Neuronal stem cell (in vitro differentiated cells): ENCODE data around the gene S100A6.

Experiments used
- DNase-seq: peaks from one replicate; pipeline ENCODE4 v3.0.0-alpha.2; 2013; ENCODE audit warnings: low spot score
- H2AFZ ChIP-seq: one replicate; pipeline ENCODE4 v1.6.1; 2013; ENCODE audit warnings: mild to moderate bottlenecking, low read length, inconsistent platforms
- H2AK5ac ChIP-seq: 2 replicates; pipeline ENCODE4 v1.6.1; 2013; ENCODE audit warnings: low read depth, mild to moderate bottlenecking, inconsistent platforms, low read length, moderate library complexity, mixed read lengths
- H2BK120ac ChIP-seq: 2 replicates; pipeline ENCODE4 v1.6.1; 2013; ENCODE audit warnings: low read depth, mild to moderate bottlenecking, inconsistent platforms, low read length, moderate library complexity, mixed read lengths
- H2BK12ac ChIP-seq: one replicate; pipeline ENCODE4 v1.6.1; 2013; ENCODE audit warnings: low read length, inconsistent platforms
- H2BK15ac ChIP-seq: 2 replicates; pipeline ENCODE4 v1.6.1; 2013; ENCODE audit warnings: mild to moderate bottlenecking, low read length, inconsistent platforms, mixed read lengths
- H2BK5ac ChIP-seq: one replicate; pipeline ENCODE4 v1.6.1; 2013; ENCODE audit warnings: inconsistent platforms, mild to moderate bottlenecking, low read length, moderate library complexity
- H3K14ac ChIP-seq: one replicate; pipeline ENCODE4 v1.6.1; 2013; ENCODE audit warnings: low read length, inconsistent platforms
- H3K18ac ChIP-seq: 2 replicates; pipeline ENCODE4 v1.6.1; 2013; ENCODE audit warnings: low read length, inconsistent platforms
- H3K23ac ChIP-seq: 2 replicates; pipeline ENCODE4 v1.6.1; 2013; ENCODE audit warnings: low read depth, mild to moderate bottlenecking, mixed read lengths, low read length, inconsistent platforms; ENCODE audit not compliant: poor library complexity
- H3K27ac ChIP-seq: replicated peaks from 3 replicates; pipeline ENCODE4 v1.5.1; 2013; ENCODE audit warnings: low read length, inconsistent platforms
- H3K27me3 ChIP-seq, 3 experiments: 2 replicates each; pipeline ENCODE4 v1.6.1; 2013; ENCODE audit warnings: low read length in 3 of 3, mild to moderate bottlenecking in 2 of 3, inconsistent platforms in 1 of 3, low read depth in 1 of 3, mixed read lengths in 1 of 3, moderate library complexity in 1 of 3; ENCODE audit not compliant: control insufficient read depth in 3 of 3, insufficient read depth in 3 of 3
- H3K36me3 ChIP-seq, 2 donors: replicated peaks in 1 of 2; 2 replicates each; pipeline ENCODE4 v1.6.1; 2013; ENCODE audit warnings: low read length in 2 of 2; ENCODE audit not compliant: control insufficient read depth in 2 of 2, insufficient read depth in 2 of 2
- H3K4ac ChIP-seq: 2 replicates; pipeline ENCODE4 v1.6.1; 2013; ENCODE audit warnings: inconsistent platforms, mild to moderate bottlenecking, low read length, moderate library complexity
- H3K4me1 ChIP-seq, 2 donors: 1 replicate in 1 of 2; 2 replicates in 1 of 2; pipeline ENCODE4 v1.6.1; 2013; ENCODE audit warnings: low read length in 2 of 2, low read depth in 1 of 2; ENCODE audit not compliant: control insufficient read depth in 2 of 2, insufficient read depth in 1 of 2
- H3K4me2 ChIP-seq: one replicate; pipeline ENCODE4 v1.6.1; 2013; ENCODE audit warnings: mild to moderate bottlenecking, low read length, inconsistent platforms; ENCODE audit not compliant: insufficient read depth, poor library complexity, severe bottlenecking
- H3K4me3 ChIP-seq, 2 donors: 2 replicates each; pipeline ENCODE4 v1.5.1; 2013; ENCODE audit warnings: low read length in 2 of 2, mild to moderate bottlenecking in 2 of 2, inconsistent platforms in 1 of 2, moderate library complexity in 1 of 2
- H3K79me1 ChIP-seq: one replicate; pipeline ENCODE4 v1.6.1; 2013; ENCODE audit warnings: low read depth, mild to moderate bottlenecking, inconsistent platforms, low read length, moderate library complexity
- H3K9ac ChIP-seq: one replicate; pipeline ENCODE4 v1.6.1; 2013; ENCODE audit warnings: mild to moderate bottlenecking, low read depth, low read length, inconsistent platforms; ENCODE audit not compliant: poor library complexity
- H3K9me3 ChIP-seq, 2 donors: replicated peaks in 1 of 2; 2 replicates each; pipeline versions ENCODE3 to v1.6.1; 2013; ENCODE audit warnings: low read length in 2 of 2, mild to moderate bottlenecking in 2 of 2, inconsistent platforms in 1 of 2, low read depth in 1 of 2, mixed read lengths in 1 of 2, moderate library complexity in 1 of 2; ENCODE audit not compliant: control insufficient read depth in 2 of 2, insufficient read depth in 1 of 2
- H4K8ac ChIP-seq: one replicate; pipeline ENCODE4 v1.6.1; 2013; ENCODE audit warnings: low read depth, mild to moderate bottlenecking, inconsistent platforms, low read length, moderate library complexity
- H4K91ac ChIP-seq: one replicate; pipeline ENCODE4 v1.6.1; 2013; ENCODE audit warnings: low read length, low read depth, mild to moderate bottlenecking, inconsistent platforms; ENCODE audit not compliant: poor library complexity
- WGBS, 2 donors: extraction: QIAGEN DNeasy Blood & Tissue Kit; methylation state at CpG; one replicate each; pipeline ENCODE4 v1.1.7; 2013; ENCODE audit warnings: missing lambda C conversion rate in 2 of 2, mixed read lengths in 1 of 2; ENCODE audit not compliant: insufficient read length in 2 of 2, insufficient replicate concordance in 1 of 2; ENCODE audit errors: extremely low coverage in 2 of 2; 5-methylcytosine and 5-hydroxymethylcytosine counted together

S100A6 gene

GRCh38 chr1:153543736-153544135, 7.9 kb upstream of the S100A6 start:
- Histone ChIP-seq H3K4me1 (peaks cover 13 to 31% of the 10 kb centered on the region in 2 donors), H3K79me1 (no peaks in the 10 kb centered on the region), H2BK5ac (no peak overlapping the region), H3K9ac (no peak overlapping the region), H3K4me2 (no peak overlapping the region), H3K23ac (no peak overlapping the region), H4K91ac (no peak overlapping the region), H3K4ac (no peak overlapping the region), H3K18ac (no peak overlapping the region), H2BK12ac (no peak overlapping the region), H4K8ac (no peak overlapping the region), H2BK15ac (no peak overlapping the region), H3K4me3 (no peak overlapping the region), H3K14ac (no peak overlapping the region), H2AFZ (no peak overlapping the region), H2BK120ac (no peak overlapping the region), H3K9me3 (no peaks in the 10 kb centered on the region), H2AK5ac (peak overlapping the region; percentile 5), H3K27me3 (peaks cover 0 to 24% (median 0%) of the 10 kb centered on the region in 3 experiments), H3K36me3 (no peaks in the 10 kb centered on the region), H3K27ac (no peak overlapping the region)
- DNase-seq: no peak
- WGBS, 2 donors: no CpG with 5 or more reads among the region's 4 CpGs

DNA sequence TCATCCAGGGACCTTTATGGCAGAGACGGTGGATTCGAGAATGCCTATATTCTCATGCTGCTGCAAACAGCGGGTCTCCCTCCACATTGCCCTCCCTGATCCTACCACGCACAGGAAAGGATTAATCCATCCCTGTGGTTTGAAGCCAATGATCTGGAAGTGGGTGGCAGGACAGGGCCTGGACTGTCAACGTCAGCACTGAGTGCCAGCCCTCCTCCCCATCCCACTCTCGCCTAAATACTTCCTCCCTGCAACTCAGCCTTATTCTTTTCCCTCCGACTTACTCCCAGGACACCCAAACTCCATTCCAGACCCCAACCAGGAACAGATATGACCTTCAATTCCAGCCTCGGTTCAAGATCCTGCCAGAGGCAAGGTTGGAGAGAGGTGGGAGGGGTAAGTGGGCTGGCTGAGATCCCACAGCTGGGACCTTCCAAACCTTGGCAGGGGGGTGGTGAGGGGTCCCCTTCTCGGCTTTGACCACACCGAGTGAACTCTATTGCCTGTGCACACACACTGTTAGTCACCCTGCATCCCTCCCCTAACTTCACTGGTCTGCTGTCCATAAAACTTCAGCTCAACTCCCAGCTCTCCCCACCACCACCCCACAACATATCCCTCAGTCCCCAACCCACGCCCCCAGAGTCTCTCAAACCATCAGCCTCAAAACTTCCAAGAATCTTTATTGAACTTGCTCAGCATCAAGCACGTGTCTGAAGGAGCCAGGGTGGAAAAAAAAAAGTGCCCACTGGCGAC, 7.3 kb upstream of the S100A6 start:
- Histone ChIP-seq H3K4me3 (no peak overlapping the region), H3K4ac (no peak overlapping the region), H3K18ac (peak overlapping the region; percentile 1), H3K79me1 (no peaks in the 10 kb centered on the region), H3K27me3 (peaks cover 0 to 23% (median 0%) of the 10 kb centered on the region in 3 experiments), H3K9ac (no peak overlapping the region), H4K91ac (no peak overlapping the region), H4K8ac (no peak overlapping the region), H2AK5ac (peak overlapping the region; percentile 5), H2BK120ac (no peak overlapping the region), H3K4me2 (no peak overlapping the region), H2BK12ac (no peak overlapping the region), H3K4me1 (peaks cover 13 to 32% of the 10 kb centered on the region in 2 donors), H2AFZ (no peak overlapping the region), H3K36me3 (no peaks in the 10 kb centered on the region), H3K9me3 (no peaks in the 10 kb centered on the region), H3K14ac (no peak overlapping the region), H2BK5ac (no peak overlapping the region), H3K27ac (no peak overlapping the region), H2BK15ac (no peak overlapping the region), H3K23ac (no peak overlapping the region)
- no CpG with 5 or more reads among the region's 13 CpGs for WGBS, 2 donors
- DNase-seq: no peak

DNA sequence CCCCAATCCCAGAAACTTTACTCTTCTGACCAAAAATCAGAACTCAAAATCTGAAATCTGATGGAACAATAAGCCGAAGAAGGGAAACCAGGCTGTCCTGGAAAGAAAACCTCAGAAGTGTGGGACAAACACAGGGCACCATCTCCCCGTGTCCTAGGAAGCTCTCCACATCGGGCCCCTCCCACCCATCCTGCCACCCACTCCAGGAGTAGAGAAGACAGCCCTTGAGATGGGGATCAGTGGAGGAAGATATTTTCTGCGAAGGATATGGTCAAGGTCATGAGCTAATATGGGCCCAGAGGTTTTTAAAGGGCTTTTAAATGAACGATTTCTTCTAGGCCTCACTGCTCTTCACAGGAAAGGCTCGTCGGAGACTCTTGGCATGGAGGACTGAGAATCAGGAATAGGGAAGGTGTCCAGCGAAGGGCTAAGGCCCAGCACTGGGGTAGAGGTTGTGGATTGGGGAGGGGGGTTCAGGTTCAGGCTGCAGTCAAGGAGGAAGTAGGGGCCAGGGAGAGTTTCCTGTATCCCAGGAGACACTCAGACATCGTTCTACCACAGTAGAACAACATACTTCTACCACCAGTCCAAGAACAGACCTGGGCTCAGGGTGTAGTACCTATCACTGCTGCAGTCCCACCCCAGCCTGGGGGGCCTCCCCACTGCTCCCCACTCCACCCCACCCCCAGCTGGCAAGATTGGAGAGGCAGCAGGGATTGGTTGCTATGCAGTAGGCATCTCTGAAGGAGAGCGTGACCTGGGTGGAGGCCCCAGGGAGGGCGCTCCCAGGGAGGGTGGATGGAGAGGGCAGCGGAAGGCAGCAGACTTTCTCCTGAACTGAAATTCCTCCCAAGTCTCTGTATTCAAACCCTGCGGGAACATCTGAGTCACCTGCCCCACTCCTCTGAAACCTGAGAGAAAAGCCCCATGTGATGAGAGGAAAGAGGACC, 6.1 kb upstream of the S100A6 start:
- H3K27me3 ChIP-seq: peaks cover 0 to 22% (median 0%) of the 10 kb centered on the region in 3 experiments
- no peak overlapping the region for H2AFZ ChIP-seq
- DNase-seq: no peak
- H3K36me3 ChIP-seq: no peaks in the 10 kb centered on the region
- no peak overlapping the region for H2BK15ac ChIP-seq
- H3K27ac ChIP-seq: no peak overlapping the region
- no peak overlapping the region for H4K91ac ChIP-seq
- H3K4me1 ChIP-seq: peaks cover 9 to 25% of the 10 kb centered on the region in 2 donors
- no peak overlapping the region for H3K4me2 ChIP-seq
- H3K79me1 ChIP-seq: no peaks in the 10 kb centered on the region
- H2BK12ac ChIP-seq: no peak overlapping the region
- no CpG with 5 or more reads among the region's 13 CpGs for WGBS, 2 donors
- no peak overlapping the region for H4K8ac ChIP-seq
- no peak overlapping the region for H2BK120ac ChIP-seq
- H3K14ac ChIP-seq: no peak overlapping the region
- no peak overlapping the region for H3K9ac ChIP-seq
- no peak overlapping the region for H3K18ac ChIP-seq
- no peaks in the 10 kb centered on the region for H3K9me3 ChIP-seq
- no peak overlapping the region for H3K4ac ChIP-seq
- no peak overlapping the region for H2BK5ac ChIP-seq
- H3K4me3 ChIP-seq: no peak overlapping the region
- H2AK5ac ChIP-seq: no peak overlapping the region
- H3K23ac ChIP-seq: no peak overlapping the region
